ENCODE data around the gene PGAP1.

The PGAP1 gene

DNA sequence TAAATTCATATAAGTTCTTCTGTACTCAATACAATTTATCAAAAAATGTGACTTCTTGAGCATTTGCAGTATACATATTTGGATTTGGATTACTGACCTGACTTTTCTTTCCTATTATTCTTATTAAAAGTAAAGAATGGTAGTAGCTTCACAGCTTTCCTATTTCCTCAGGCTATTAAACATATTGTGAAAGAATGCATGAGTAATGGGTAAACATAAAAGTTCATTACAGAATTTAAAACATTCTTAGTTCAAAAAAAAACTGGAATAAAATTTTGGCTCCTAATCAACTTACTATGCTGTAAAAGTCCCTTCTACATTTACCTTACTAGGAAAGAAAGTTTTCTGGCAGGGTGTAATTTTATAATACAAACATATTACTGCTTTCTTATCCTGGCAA is 90.1 kb downstream of the PGAP1 start:
- TF ChIP-seq CTCF (IDR thresholded peaks at IDR 0.05) (no peak), ZFX (IDR thresholded peaks at IDR 0.05; ENCODE audit: borderline replicate concordance) (no peak)
- no peak overlapping the region for H3K27ac ChIP-seq

DNA sequence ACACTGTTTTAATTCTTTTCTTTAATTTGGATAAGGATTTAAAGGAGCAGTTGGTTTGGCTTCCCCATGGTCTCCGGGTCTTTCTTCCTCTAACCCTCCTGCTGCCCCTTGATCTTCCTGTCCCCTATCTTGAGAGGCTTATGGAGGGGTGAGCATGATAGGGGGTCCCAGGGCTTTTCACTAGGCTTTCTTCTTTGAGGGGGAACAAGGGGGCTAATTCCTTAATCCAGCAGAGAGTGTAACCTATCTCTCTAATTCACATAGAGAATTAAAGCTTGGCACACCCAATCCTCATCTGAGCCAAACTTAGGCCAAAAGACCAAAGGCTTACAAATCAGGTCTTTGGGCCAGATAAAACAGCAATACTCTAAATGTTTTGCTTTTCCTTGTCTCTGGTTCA is 95.8 kb downstream of the PGAP1 start:
- H3K27ac ChIP-seq, result no peak overlapping the region
- TF ChIP-seq CTCF (IDR thresholded peaks at IDR 0.05) (no peak), ZFX (IDR thresholded peaks at IDR 0.05; ENCODE audit: borderline replicate concordance) (no peak)

- no peak for TF ChIP-seq CTCF (IDR thresholded peaks at IDR 0.05)
- no peak for TF ChIP-seq ZFX (IDR thresholded peaks at IDR 0.05; ENCODE audit: borderline replicate concordance)
- H3K27ac ChIP-seq, result no peak overlapping the region
Measured at GRCh38 chr2:196827356-196827755, 99.2 kb downstream of the PGAP1 start.

DNA sequence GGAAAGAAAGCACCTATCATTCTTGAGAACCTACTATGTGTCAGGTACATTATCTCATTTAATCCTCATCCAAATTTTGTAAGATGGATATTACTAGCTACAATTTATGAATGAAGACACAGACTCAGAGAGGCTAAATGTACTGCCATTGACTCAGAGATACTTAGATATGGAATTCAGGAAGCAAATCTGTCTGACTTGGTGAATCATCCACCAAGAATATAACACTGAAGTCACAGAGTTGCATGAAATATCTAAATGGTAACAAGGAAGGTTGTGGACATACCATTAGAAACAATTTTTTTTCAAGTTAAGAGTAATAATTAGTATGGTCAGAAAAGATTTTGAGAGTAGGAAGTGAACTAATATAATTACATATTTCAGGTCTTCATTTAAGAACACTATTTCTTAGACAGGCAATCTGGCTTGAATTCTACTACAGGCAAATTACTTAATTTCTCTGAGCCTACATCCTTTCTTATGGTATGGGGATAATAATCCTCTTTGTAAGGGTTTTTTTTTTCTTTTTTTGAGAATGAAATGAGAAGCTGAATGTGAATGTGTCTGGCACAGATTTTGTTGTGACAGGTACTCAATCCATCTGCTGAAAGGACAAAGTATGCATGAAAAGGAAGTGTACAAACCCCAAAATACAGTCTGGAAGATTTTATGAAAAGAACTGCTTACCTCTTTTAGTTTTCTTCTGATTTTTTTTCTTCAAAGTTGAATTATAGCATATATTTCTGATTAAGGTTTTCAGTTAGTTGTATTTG is 102.6 kb downstream of the PGAP1 start:
- no peak overlapping the region for H3K27ac ChIP-seq
- TF ChIP-seq CTCF (IDR thresholded peaks at IDR 0.05), result no peak
- TF ChIP-seq ZFX (IDR thresholded peaks at IDR 0.05; ENCODE audit: borderline replicate concordance), result no peak

GRCh38 chr2:196821195-196821594 is 105.3 kb downstream of the PGAP1 start:
- no peak overlapping the region for H3K27ac ChIP-seq
- TF ChIP-seq CTCF (IDR thresholded peaks at IDR 0.05) (no peak), ZFX (IDR thresholded peaks at IDR 0.05; ENCODE audit: borderline replicate concordance) (no peak)

GRCh38 chr2:196809260-196809659 is 117.2 kb downstream of the PGAP1 start, which contains the start of gene C2orf66:
TSS of gene C2orf66 (minus strand) at chr2:196809355. CDS start at chr2:196809336, 19 bp downstream.
- no peak for TF ChIP-seq CTCF (IDR thresholded peaks at IDR 0.05)
- no peak for TF ChIP-seq ZFX (IDR thresholded peaks at IDR 0.05; ENCODE audit: borderline replicate concordance)
- no peak within 1 kb of the TSS for H3K27ac ChIP-seq

DNA sequence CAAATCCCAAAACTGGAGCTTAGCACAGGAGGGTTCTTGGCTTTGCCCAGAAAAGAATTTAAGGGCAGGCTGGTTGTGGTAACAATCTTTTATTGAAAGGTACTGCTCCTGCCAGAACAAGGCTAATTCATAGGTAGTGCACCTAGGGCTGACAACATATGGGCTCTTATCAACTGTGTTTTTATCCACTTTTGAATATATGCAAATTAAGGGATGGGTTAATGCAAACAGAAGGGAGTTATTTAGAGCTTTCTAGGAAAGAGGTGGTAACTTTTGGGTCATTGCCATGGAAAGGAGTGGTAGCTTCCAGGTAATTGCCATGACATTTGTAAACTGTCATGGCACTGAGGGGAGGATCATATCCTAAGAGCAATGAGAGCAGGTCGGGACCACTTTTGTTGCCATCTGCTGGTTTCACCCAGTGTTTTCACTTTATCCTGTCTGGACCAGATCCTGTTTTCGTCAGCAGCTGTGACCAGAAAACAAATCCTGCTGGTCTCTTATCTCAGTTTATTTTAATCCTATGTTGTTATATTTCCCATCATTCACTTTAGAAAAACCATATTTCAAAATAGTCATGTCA is 118.3 kb downstream of the PGAP1 start:
- TF ChIP-seq ZFX (IDR thresholded peaks at IDR 0.05; ENCODE audit: borderline replicate concordance), result no peak
- 0 out of 2 replicates have a peak, but pooled peaks have one; percentile 4 for TF ChIP-seq CTCF (IDR thresholded peaks at IDR 0.05)
- H3K27ac ChIP-seq, result no peak overlapping the region
